Bronchial epithelial cell (primary cell): ENCODE results near the gene DHDH. TPM values are rescaled to one million over a fixed set of nuclear protein-coding genes. Genes with fewer than 3 reads are reported as not detected.
"Not testable (repeated sequence)": the region's sequence is repeated elsewhere in the genome, so short reads cannot be mapped to it uniquely, and the experiment has no call there.

ENCODE experiments used
- DNase-seq: peaks from one replicate; pipeline ENCODE4 v3.0.0-alpha.2; 2010; ENCODE audit warnings: low read depth
- FAIRE-seq: peaks from 2 replicates; lab custom pipeline; 2011; peaks lifted over from hg19 to GRCh38; lab: Jason Lieb, UNC
- H3K27me3 ChIP-seq: 2 replicates; pipeline ENCODE4 v1.5.1; 2011; ENCODE audit warnings: low read length; ENCODE audit not compliant: control insufficient read depth, insufficient read depth
- H3K36me3 ChIP-seq: 2 replicates; pipeline ENCODE4 v1.5.1; 2011; ENCODE audit warnings: low read length; ENCODE audit not compliant: control insufficient read depth, insufficient read depth
- H3K4me3 ChIP-seq: 2 replicates; pipeline ENCODE4 v1.5.1; 2011; ENCODE audit warnings: mild to moderate bottlenecking, low read depth, low read length, control low read depth
- total RNA-seq: library from RNA; depleted of rRNA; stranded (reverse); fragments of >200 nt; gene quantifications from 2 replicates; pipeline ENCODE4 v1.2.1, GENCODE V29; 2014
- TF ChIP-seq, protein P1 (sequence below): IDR thresholded peaks from 2 replicates; pipeline ENCODE4 v1.5.1; 2011; ENCODE audit warnings: mild to moderate bottlenecking, moderate library complexity, low read length, control low read depth, inconsistent platforms; ENCODE audit not compliant: insufficient read depth, severe bottlenecking

DHDH gene
- total RNA-seq, 1 donor from 2014 or later, result 10.8 TPM

GRCh38 chr19:48896191-48896720 is 37.2 kb upstream of the DHDH start:
- peaks cover 3% of the 10 kb centered on the region for H3K27me3 ChIP-seq
- no peak overlapping the region for H3K4me3 ChIP-seq
- H3K36me3 ChIP-seq, result no peaks in the 10 kb centered on the region
- TF ChIP-seq, protein P1, sequence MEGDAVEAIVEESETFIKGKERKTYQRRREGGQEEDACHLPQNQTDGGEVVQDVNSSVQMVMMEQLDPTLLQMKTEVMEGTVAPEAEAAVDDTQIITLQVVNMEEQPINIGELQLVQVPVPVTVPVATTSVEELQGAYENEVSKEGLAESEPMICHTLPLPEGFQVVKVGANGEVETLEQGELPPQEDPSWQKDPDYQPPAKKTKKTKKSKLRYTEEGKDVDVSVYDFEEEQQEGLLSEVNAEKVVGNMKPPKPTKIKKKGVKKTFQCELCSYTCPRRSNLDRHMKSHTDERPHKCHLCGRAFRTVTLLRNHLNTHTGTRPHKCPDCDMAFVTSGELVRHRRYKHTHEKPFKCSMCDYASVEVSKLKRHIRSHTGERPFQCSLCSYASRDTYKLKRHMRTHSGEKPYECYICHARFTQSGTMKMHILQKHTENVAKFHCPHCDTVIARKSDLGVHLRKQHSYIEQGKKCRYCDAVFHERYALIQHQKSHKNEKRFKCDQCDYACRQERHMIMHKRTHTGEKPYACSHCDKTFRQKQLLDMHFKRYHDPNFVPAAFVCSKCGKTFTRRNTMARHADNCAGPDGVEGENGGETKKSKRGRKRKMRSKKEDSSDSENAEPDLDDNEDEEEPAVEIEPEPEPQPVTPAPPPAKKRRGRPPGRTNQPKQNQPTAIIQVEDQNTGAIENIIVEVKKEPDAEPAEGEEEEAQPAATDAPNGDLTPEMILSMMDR, result no peak
- FAIRE-seq, result no peak
- DNase-seq, result no peak

DNA sequence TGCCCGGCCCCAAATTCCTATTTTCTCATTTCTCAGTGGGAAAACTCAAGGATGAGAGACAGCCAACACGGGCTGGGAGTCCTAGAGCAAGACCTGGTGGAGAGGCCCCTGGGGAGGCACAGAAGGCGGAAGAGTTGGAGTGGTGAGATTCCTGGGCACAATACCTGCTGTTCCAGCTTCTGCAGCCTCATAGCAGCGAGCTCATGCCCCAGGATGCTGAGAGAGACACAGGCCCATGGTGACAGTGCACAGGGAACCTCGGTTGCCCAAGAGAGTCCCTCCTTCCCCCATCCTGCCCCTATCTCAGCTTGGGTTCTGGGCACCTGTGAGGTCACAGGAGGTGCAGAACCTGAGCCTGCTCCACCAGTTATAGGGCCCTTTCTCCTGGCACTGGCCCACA is 36.3 kb upstream of the DHDH start:
- DNase-seq (no peak), FAIRE-seq (no peak)
- Histone ChIP-seq H3K36me3 (peaks cover 5% of the 10 kb centered on the region), H3K4me3 (no peak overlapping the region), H3K27me3 (peaks cover 3% of the 10 kb centered on the region)
- TF ChIP-seq, protein P1, result no peak

- not testable (repeated sequence) for DNase-seq, H3K36me3 ChIP-seq, FAIRE-seq, H3K27me3 ChIP-seq
- H3K4me3 ChIP-seq, result peak overlapping the region; percentile 55
These were observed 34.1 kb upstream of the DHDH start for GRCh38 chr19:48899386-48899749.

DNA sequence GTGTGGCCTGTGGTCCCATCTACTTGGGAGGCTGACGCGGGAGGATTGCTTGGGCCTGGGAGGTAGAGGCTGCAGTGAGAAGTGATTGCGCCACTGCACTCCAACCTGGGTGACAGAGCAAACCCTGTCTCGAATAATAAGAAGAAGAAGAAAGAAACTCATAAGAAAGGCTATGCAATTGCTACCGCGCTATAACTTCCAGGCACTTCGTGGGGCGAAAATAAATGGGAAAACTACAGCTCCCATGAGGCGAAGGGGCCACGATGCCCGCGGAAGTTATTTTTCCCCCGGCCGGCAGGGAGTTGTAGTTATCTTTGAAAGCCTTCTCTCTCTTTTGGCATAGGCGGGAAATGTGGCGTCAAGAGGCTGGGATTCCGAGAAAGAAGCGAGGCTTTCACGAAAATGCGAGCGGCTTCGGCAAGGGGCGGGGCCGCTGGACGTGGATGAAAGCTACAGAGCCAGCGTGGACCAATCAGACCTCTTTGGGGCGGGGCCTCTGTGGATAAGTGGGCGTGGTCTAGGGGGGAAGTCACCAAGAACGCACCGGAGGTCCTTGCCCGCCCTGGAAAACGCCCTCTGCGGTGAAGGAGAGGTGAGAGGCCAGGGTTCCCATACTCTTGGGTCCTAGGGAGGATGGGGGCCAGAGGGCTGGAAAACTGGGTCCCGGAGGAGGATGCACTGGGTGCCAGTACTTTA is 33.6 kb upstream of the DHDH start, which contains the start of gene NUCB1:
TSS of gene NUCB1 (plus strand) at position 532 of the 696 bp plus-strand sequence. CDS start 485 bp downstream, outside the sequence.
- FAIRE-seq (no peak), DNase-seq (peak; percentile 94)
- H3K36me3 ChIP-seq, result peaks cover 7% of the 10 kb centered on the region
- TF ChIP-seq, protein P1, result peak; percentile 15
- H3K27me3 ChIP-seq, result peaks cover 3% of the 10 kb centered on the region
- H3K4me3 ChIP-seq, result peak within 1 kb of the TSS; percentile 55

DNA sequence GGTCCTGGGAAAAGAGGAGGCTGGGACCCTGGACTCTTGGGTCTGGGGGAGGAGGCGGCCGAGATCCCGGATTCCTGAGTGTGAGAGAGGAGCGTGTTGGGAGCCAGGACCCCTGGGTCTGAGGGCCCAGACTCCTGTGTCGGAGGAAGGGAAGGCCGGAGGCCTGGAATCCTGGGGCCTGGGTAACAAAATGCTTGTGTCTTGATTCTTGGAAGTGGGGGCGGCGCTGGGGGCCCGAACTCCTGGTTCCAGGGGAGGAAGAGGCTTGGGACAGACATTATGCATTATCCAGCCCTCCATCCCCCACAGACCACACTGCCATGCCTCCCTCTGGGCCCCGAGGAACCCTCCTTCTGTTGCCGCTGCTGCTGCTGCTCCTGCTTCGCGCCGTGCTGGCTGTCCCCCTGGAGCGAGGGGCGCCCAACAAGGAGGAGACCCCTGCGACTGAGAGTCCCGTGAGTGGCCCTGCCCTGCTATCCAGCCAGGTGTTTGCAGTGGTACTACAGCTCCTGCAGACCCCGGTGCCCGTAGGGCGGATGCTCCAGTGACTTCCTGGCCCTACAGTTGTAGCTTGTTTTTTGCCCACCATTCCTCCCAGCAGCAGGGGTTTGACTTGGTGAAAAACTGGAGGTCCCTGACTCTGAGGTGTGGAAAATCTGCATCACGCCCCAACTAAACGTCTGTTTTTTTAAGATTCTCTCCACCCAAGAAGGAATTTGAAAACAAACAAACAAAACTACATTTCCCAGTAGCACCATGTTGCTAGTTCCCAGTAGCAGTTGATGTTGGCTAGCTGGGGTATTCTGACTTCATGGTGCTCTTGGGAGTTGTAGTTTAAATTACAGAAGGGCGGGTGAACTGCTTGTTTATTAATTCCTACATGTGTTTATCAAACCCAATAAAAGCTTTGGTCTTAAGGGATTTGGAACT is 32.8 kb upstream of the DHDH start:
- H3K36me3 ChIP-seq, result peaks cover 13% of the 10 kb centered on the region
- FAIRE-seq, result no peak
- peak overlapping the region; percentile 55 for H3K4me3 ChIP-seq
- H3K27me3 ChIP-seq, result no peaks in the 10 kb centered on the region
- TF ChIP-seq, protein P1, result no peak
- peak; percentile 20 for DNase-seq

- DNase-seq, H3K27me3 ChIP-seq, H3K4me3 ChIP-seq, FAIRE-seq: not testable (repeated sequence)
- peaks cover 13% of the 10 kb centered on the region for H3K36me3 ChIP-seq
These were observed 31.2 kb upstream of the DHDH start for GRCh38 chr19:48902291-48902690.

DNA sequence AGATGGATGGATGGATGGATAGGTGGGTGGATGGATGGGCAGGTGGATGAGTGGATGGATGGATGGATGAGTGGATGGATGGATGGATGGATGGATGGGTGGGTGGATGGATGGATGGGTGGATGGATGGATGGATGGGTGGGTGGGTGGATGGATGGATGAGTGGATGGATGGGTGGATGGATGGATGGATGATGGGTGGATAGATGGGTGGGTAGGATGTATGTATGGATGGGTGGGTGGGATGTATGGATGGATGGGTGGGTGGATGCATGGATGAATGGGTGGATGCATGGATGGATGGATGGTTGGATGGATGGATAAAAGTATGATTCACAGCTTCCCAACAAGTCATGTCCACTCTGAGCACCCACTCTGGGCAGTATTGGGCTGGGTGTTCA is 29.7 kb upstream of the DHDH start:
- H3K36me3 ChIP-seq, result peaks cover 16% of the 10 kb centered on the region
- not testable (repeated sequence) for FAIRE-seq, DNase-seq, H3K27me3 ChIP-seq, H3K4me3 ChIP-seq
